Activated T-helper 9 cell treated with anti-CD3 and anti-CD28 coated beads, Interleukin-2, amount 50 U/mL, for 16 hours (primary cell): Measurements from ENCODE around the gene OSBPL3.

Experiments
- DNase-seq: peaks from one replicate; pipeline ENCODE4 v3.0.0-alpha.2; 2020; ENCODE audit warnings: low read depth

Gene OSBPL3

GRCh38 chr7:24763303-24763901 is 216.6 kb downstream of the OSBPL3 start:
- no peak for DNase-seq

- DNase-seq, result no peak
These were observed 217.2 kb downstream of the OSBPL3 start for GRCh38 chr7:24762771-24763170.

GRCh38 chr7:24760968-24761367 is 219.0 kb downstream of the OSBPL3 start:
- DNase-seq, result no peak

GRCh38 chr7:24757353-24758275 is 222.4 kb downstream of the OSBPL3 start, which contains the start of gene GSDME:
GSDME (minus strand) TSS chr7:24757464; CDS start chr7:24749774, 7,690 bp downstream.
- DNase-seq, result peak; percentile 18

GRCh38 chr7:24756545-24757352 is 223.2 kb downstream of the OSBPL3 start:
- DNase-seq, result no peak

- no peak for DNase-seq
These were observed 224.2 kb downstream of the OSBPL3 start for GRCh38 chr7:24755541-24756407.

GRCh38 chr7:24754906-24755506 is 225.0 kb downstream of the OSBPL3 start:
- DNase-seq, result no peak

- DNase-seq, result no peak
These were observed 227.7 kb downstream of the OSBPL3 start for GRCh38 chr7:24752073-24752800.

GRCh38 chr7:24751484-24751883 is 228.5 kb downstream of the OSBPL3 start:
- DNase-seq, result no peak

GRCh38 chr7:24750441-24751055 is 229.4 kb downstream of the OSBPL3 start:
- no peak for DNase-seq

GRCh38 chr7:24748521-24748920 is 231.5 kb downstream of the OSBPL3 start:
- no peak for DNase-seq
